Right forelimb (tissue), 1 donor: ENCODE measurements around the gene OR2T5.
"Not testable (repeated sequence)": the region's sequence is repeated elsewhere in the genome, so short reads cannot be mapped to it uniquely, and the experiment has no call there.

Experiments used
- DNase-seq: peaks from one replicate; pipeline ENCODE4 v3.0.0-alpha.2; 2018

The OR2T5 gene

DNA sequence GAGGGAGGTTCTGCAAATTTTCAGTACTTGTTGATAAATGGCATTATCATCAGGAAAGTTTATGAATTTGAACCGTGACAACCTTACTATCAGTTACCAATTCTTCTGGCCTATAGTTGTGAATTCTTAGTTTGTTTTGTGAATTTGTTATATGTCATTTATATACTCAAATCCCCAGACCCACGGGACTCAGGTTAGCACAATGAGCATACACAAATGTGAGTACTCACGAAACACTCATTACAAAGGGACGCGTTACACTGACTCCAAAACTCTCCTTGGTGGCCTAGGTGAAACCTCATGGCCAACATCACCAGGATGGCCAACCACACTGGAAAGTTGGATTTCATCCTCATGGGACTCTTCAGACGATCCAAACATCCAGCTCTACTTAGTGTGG lies at the start of gene OR2T5:
Gene OR2T5 (plus strand): TSS at position 301 of the 400 bp plus-strand sequence. CDS start 0 bp downstream, at position 301.
- DNase-seq, result not testable (repeated sequence)

- not testable (repeated sequence) for DNase-seq
Observed at GRCh38 chr1:248438668-248439067, 49.7 kb upstream of the OR2T5 start.

DNA sequence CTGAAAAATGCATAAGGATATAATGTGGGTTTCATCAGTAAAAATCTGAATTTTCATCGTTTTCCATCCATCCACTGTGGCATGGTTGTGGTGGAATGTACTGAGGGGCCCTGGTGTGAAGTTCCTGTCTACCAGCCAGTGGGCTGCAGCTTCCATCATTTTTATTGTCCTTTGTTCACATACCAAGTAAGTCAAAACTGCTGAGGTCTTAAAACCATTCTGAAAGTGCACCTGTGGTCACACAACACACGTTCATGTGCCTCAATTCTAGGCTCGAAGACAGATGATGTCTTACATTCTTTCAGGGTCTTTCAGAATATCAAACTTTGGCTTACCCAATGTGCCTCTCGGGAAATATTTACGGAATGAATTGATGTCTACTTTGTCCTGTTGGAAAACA lies 49.1 kb upstream of the OR2T5 start:
- not testable (repeated sequence) for DNase-seq

GRCh38 chr1:248442500-248443277 lies 45.7 kb upstream of the OR2T5 start:
- DNase-seq, result not testable (repeated sequence)

DNA sequence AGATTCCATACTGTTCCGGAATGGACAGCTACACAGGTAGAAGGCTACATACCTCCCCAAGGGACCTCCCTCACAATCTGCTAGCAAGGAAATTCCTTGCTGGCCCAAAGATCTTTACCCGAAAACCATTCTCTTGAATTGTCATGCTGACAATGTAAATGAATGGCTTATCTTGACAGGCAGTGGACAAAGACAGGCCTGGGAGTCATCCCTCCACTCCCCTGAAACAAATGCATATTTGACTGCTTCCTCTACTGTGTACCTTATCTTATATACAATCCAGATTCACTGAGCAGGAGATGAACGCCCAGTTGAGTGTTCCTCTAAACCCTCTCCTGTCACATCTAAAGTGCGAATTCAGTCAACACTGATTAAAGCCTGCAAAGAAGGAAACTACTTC lies 43.8 kb upstream of the OR2T5 start:
- DNase-seq, result not testable (repeated sequence)

- DNase-seq, result not testable (repeated sequence)
Observed at GRCh38 chr1:248445399-248445798, 43.0 kb upstream of the OR2T5 start, which contains the start of gene OR2T2. TSS of gene OR2T2 (plus strand) at chr1:248445637. CDS start at chr1:248452798, 7,161 bp downstream.

DNA sequence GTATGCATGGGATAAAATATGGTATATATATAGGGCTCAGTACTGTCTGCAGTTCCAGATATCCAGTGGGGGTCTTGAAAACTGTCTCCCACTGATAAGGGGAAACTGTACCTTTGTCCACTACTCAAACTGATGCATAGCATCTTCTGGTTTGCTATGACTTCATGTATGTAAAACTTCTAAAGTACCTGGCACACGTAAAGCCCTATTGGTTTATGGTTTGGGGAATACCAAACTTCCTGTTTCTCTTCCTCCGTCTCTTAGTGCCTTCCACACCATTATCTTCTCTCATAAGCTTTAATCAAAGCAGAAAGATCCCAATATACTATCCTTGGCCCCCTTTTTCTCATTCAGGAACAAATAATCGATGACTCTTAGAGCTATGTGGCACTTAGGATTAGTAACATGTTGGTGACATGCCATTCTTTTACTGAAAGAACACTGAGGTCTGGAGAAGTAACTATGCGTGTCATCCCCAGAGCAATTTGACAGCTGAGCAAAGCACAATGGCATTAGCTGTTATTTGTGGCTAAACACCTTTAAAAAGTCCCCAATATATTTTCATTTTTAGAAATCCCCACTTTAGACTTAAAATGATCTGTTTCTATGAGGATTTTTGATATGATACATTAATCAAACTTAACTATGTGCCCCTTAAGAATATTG lies 39.8 kb upstream of the OR2T5 start:
- not testable (repeated sequence) for DNase-seq

DNA sequence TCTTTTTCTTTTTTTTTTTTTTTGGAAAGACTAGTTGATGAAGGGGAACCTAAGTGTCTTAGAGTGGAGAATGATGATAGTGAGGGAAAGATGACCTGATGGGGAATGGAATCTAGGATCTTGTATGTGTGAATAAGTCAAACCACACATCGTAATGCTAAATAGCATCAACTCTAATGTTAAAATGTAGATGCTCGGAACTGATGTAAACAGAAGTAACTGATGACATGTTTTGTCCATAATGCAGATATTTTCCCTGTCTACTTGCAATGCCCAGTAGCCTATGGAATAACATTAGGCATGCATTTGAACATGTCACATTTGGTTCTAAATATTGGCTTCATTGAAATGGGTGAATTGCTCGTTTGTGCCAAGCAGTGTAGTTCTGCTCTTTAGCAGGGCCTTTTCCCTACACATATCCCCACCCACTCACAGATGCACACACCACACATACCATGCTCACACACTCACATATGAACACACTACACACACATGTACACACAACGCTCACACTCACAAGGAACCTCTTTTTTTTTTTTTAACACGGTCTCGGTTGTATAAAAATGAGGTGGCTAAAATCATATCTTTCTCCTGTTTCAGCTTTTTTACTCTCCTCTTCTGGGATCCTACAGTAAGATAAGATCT lies 38.4 kb upstream of the OR2T5 start:
- not testable (repeated sequence) for DNase-seq

DNA sequence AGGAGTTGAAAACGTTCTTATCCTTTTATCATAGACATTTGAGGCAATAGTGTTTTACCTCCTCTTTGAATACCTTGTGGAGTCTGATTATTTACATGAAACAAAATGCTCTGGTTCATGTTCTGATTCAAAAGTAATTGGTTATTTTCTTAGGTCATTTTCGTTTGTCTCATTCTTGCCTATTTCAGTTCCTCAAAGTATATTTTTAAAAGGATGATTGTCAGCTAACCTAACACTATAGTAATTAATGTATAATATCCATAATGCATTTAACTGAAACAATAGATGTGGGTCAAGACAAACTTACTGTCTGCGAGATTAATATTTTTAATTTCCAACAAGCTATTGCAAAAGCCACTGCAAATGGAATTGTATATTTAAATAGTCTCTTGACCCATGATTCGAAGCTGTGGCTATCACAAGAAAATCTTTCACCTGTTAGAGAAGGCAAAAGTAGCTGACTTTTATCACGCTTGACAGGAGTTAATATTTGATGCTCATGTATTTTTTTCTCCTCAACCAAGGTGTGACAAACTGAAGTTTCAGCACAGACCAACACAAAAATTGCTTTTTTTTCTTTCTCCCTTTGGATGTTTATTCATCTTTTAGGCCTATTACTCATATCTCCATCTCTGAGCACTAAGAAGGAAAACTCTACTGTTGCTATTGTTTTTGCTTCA lies 37.8 kb upstream of the OR2T5 start:
- DNase-seq, result not testable (repeated sequence)

DNA sequence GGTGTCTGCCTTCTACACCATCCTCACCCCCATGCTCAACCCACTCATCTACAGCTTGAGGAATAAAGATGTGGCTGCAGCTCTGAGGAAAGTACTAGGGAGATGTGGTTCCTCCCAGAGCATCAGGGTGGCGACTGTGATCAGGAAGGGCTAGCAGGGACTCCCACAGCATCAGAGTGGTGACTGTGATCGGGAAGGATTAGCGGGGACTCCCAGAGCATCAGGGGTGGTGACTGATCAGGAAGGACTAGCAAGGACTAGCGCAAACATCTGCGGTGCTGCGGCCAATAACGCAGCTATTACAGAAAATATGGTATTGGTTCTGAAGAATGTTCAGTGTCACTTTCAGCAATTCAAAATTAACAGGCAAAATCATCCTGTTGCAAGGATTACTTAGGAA lies 34.8 kb upstream of the OR2T5 start:
- DNase-seq, result not testable (repeated sequence)

- not testable (repeated sequence) for DNase-seq
Observed at GRCh38 chr1:248455045-248455444, 33.3 kb upstream of the OR2T5 start.

DNA sequence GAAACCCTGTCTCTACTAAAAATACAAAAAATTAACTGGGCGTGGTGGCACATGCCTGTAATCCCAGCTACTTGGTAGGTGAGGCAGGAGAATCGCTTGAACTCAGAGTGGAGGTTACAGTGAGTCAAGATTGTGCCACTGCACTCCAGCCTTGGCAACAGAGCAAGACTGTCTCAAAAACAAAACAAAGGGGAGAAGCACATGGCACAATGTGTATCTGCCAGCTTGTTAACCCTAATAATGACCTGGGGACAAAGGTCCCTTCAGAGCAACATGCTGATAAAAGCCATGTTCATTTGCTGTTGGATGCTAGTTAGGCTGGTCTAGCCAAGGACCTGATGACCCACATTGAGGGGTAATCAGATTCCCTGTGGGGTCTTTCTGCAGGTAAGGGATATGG lies 31.8 kb upstream of the OR2T5 start:
- DNase-seq, result not testable (repeated sequence)

- not testable (repeated sequence) for DNase-seq
Observed at GRCh38 chr1:248459117-248459516, 29.3 kb upstream of the OR2T5 start.

DNA sequence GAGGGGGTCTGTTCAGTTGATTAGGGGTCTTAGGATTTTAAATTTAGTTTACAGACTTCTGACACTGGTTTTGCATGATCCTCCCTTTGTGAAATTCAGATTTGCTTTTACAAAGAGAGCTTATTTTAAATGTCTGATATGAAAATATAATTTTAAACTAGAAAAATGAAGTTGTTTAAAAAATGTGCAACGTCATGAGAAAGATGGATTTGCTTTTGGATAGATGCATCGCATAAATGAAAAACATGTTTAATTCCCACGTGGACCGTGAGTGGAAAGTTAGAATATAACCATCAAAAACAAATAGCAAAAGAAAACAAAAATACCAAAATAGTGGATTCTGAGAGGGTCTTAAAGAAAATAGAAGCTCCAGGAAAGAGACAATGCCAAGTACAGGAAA lies 17.2 kb upstream of the OR2T5 start:
- no peak for DNase-seq

DNA sequence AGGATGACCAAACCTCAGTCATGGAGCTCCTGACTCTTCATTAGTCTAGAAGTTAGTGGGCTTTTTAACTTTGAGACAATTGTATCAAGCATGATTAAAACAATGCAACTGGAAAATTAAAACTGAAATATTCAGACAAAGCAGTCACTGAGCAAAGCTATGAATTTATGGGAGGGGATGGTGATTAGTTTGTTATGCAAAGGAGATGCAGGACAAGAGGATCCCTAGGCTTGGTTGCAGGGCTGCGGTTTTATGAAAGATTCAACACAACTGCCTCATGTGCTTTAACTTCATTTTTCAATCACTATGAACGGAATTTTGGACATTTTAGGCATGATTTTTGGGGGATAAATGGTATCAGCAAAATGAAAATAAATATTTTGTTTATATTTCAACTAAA lies 16.3 kb upstream of the OR2T5 start:
- not testable (repeated sequence) for DNase-seq

DNA sequence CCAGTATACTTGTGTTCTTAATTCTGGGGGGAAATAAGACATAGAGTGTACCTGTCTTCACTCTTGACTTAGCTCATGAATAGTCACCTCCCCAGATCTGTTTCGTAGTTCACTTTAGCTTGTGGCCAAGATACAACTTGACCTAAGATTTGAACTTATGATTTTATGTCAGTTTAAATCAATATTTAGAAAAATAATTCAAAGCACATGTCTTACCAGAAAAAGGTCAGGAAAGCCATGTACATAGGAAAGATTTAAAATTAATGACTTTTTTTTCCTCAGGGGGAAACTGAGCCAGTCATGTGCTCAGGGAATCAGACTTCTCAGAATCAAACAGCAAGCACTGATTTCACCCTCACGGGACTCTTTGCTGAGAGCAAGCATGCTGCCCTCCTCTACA lies 15.3 kb upstream of the OR2T5 start, which contains the start of gene OR2T3:
Gene OR2T3 (plus strand): TSS at position 301 of the 400 bp plus-strand sequence. CDS start 0 bp downstream, at position 301.
- not testable (repeated sequence) for DNase-seq

GRCh38 chr1:248475660-248476059 lies 12.7 kb upstream of the OR2T5 start:
- not testable (repeated sequence) for DNase-seq

DNA sequence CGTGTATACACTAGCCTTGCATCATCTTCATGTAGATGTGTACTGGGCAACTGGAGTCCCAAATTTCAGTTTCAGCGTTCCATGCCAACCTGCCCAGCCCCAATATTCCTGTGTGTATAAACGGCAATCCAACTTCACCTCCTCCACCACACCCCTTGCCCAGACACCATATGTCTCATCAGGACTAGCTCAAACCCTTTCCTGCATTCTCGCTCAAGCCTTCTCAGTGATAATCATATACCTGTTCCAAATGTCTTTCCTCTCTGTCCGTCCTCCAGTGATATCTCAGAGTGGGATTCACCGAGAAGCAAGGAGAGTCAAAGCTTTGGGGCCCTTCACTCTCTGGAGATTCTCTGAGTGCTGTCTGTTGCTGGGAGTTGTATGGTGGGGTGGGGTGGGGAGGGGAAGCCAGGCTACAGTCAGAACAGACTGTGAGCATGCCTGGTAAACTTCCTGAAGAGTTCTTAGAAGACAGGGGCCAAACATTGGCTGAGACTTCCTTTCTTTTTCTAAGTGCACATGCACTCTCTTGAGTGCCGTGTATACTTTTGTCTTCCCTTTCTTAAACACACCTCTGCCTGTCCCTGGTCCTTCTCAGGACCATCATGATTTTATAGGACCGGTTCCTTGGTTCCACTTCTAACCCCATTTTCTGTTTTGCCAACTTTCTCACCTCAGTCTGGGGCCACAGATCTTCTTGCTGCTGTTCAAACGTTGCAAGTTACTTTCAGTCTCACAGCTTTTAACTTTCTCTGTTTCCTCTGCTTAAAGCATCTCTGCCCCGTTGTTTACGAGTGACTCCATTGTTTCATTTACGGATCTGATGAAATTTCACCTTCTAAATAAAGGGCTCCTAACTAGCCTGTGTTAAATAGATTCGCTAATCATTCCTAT lies 6.5 kb upstream of the OR2T5 start:
- not testable (repeated sequence) for DNase-seq

GRCh38 chr1:248496661-248497060 lies 8.3 kb downstream of the OR2T5 start:
- DNase-seq, result not testable (repeated sequence)

DNA sequence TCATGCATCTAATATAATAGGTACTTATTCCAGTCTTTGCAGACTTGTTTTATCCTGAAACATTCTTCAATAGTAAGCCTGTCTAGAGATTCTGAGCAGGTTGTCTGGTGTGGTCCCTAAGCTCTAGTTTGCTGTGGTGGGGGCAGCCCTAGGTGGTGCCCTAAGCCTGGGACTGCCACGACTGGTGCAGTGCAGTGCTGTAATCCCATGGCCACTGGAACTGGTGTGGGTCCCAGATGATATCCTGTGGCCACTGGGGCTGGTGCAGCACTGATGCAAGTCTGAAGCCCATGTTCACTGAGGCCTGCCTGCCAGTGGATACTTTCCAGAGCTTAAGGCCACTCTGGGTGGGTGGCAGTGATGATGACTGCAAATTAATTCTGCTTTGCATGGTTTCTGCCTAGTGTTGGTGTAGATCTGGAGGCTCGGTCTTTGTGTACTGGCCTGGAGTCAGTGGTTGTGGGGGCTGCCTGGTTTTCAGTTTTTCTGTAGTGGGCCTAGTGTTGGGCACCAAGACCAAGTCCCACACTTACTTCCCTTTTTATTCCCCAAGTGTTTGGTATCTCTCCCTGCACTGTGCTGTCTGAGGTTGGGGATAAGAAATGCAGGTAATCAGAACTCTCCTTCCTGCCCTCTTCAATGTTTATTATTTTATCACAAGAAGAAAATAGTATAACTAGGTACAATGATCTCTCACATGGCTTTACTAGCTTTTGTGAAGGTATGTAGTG lies 12.1 kb downstream of the OR2T5 start:
- not testable (repeated sequence) for DNase-seq

DNA sequence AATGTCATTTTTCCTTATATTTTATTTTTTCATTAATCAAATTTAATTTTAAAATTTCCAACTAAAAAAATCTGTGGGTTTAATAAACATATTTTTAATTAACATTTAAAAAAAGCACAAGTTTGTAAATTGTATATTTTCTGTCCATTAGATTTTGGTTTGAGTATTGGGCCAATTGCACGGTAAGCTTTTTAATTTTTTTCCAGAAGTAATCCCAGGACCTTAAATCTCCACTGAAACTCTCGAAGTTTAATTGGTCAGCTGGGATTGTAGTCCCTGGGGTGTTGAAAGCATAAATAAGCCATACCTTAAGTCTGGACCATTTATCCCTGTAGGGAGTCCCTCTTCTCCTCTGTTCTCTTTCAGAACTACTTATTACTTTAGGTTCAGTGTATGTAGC lies 19.4 kb downstream of the OR2T5 start, which contains the start of gene OR2G6:
Gene OR2G6 (plus strand): TSS at position 301 of the 400 bp plus-strand sequence. CDS start 13,574 bp downstream, outside the sequence.
- not testable (repeated sequence) for DNase-seq
